GM12878 (cell line): ENCODE results near the gene TRIM62. TPM values are rescaled to one million over a fixed set of nuclear protein-coding genes. Genes with fewer than 3 reads are reported as not detected.

Source experiments
- ATAC-seq: fragments of 200-7000 bp; cut with Tn5 transposase; 3 replicates; pipeline ENCODE4 v1.9.1; 2020; ENCODE audit warnings: mild to moderate bottlenecking, moderate library complexity
- BruUV-seq: library from RNA; stranded (reverse); fragments of 400-500 nt; replicated peaks from 2 replicates; lab custom pipeline; 2021; lab: Mats Ljungman, UMichigan
- CTCF ChIA-PET: fragments of 300-600 bp; sonication (Branson Sonifier 250); formaldehyde crosslinking; extraction: SDS; loops from one replicate; lab custom pipeline; 2021; ENCODE audit warnings: inconsistent platforms; lab: Yijun Ruan, JAX
- POLR2A ChIA-PET: fragments of 350-600 bp; formaldehyde crosslinking; extraction: SDS; loops from one replicate; lab custom pipeline; 2021; ENCODE audit warnings: inconsistent platforms; lab: Charles Lee
- RAD21 ChIA-PET: fragments of 300-600 bp; sonication (Branson Sonifier 250); formaldehyde crosslinking; loops from one replicate; lab custom pipeline; 2023; ENCODE audit warnings: antibody characterized with exemption; ENCODE audit not compliant: unreplicated experiment; lab: Charles Lee
- SMC1A ChIA-PET: fragments of 300-600 bp; sonication (Branson Sonifier 250); formaldehyde crosslinking; loops from one replicate; lab custom pipeline; 2023; ENCODE audit not compliant: unreplicated experiment, uncharacterized antibody; lab: Charles Lee
- DNase-seq: peaks from one replicate; pipeline ENCODE4 v3.0.0-alpha.2; 2011; ENCODE audit warnings: low read depth, low spot score
- FAIRE-seq: peaks from 3 replicates; lab custom pipeline; 2011; peaks lifted over from hg19 to GRCh38; lab: Jason Lieb, UNC
- H2AFZ ChIP-seq: 2 replicates; pipeline ENCODE4 v1.6.0; 2011; ENCODE audit warnings: low read depth, low read length, control low read depth; ENCODE audit not compliant: control insufficient read depth
- H3K27ac ChIP-seq: 2 replicates; pipeline ENCODE4 v1.5.1; 2011; ENCODE audit warnings: control low read depth; ENCODE audit not compliant: control insufficient read depth, insufficient read depth
- H3K27me3 ChIP-seq, 2 experiments: replicated peaks in 1 of 2; 2 replicates each; pipeline versions ENCODE4 v1.6.0 to v1.6.1; 2011; ENCODE audit warnings: low read length in 1 of 2; ENCODE audit not compliant: control insufficient read depth in 2 of 2, insufficient read depth in 2 of 2
- H3K36me3 ChIP-seq, 2 experiments: 2 replicates each; pipeline ENCODE4 v1.5.1; 2011; ENCODE audit warnings: low read length in 1 of 2; ENCODE audit not compliant: control insufficient read depth in 2 of 2, insufficient read depth in 2 of 2
- H3K4me1 ChIP-seq: 2 replicates; pipeline ENCODE4 v1.6.1; 2011; ENCODE audit warnings: mild to moderate bottlenecking, low read length, moderate library complexity, mixed read lengths; ENCODE audit not compliant: control insufficient read depth, insufficient read depth
- H3K4me2 ChIP-seq: 2 replicates; pipeline ENCODE4 v1.6.0; 2011; ENCODE audit warnings: control low read depth; ENCODE audit not compliant: control insufficient read depth, insufficient read depth
- H3K4me3 ChIP-seq: fragments of 200-600 bp; sonication (generic); 2 replicates; pipeline ENCODE4 v1.5.1; 2016
- H3K79me2 ChIP-seq: 2 replicates; pipeline ENCODE4 v1.6.0; 2011; ENCODE audit warnings: low read length; ENCODE audit not compliant: control insufficient read depth, insufficient read depth
- H3K9ac ChIP-seq: 2 replicates; pipeline ENCODE4 v1.8.0; 2011; ENCODE audit warnings: low read length, control low read depth, mixed read lengths; ENCODE audit not compliant: control insufficient read depth, insufficient read depth
- H3K9me3 ChIP-seq: replicated peaks from 3 replicates; pipeline ENCODE4 v1.5.1; 2011; ENCODE audit warnings: mild to moderate bottlenecking, low read length; ENCODE audit not compliant: control insufficient read depth, insufficient read depth
- H4K20me1 ChIP-seq: 2 replicates; pipeline ENCODE4 v1.6.0; 2011; ENCODE audit not compliant: control insufficient read depth, insufficient read depth
- CBX5 ChIP-seq: sonication (generic); IDR thresholded peaks from 2 replicates; pipeline ENCODE4 v1.6.1; 2016; ENCODE audit warnings: low read depth, moderate library complexity, mild to moderate bottlenecking, inconsistent platforms
- CREM ChIP-seq: IDR thresholded peaks from 2 replicates; pipeline ENCODE4 v1.6.1; 2014; ENCODE audit warnings: antibody characterized with exemption, low read depth
- EED ChIP-seq: sonication (generic); IDR thresholded peaks from 2 replicates; pipeline ENCODE4 v1.6.1; 2016; ENCODE audit warnings: antibody characterized with exemption, low read depth
- ETV6 ChIP-seq, 2 experiments: fragments of 450-650 bp in 1 of 2; IDR thresholded peaks in 1 of 2; conservative IDR thresholded peaks in 1 of 2; 2 replicates each; pipeline ENCODE4 v1.6.1; 2014; ENCODE audit warnings: antibody characterized with exemption in 1 of 2, borderline replicate concordance in 1 of 2, low read depth in 1 of 2, mild to moderate bottlenecking in 1 of 2, moderate library complexity in 1 of 2
- MXI1 ChIP-seq: fragments of 150-350 bp; IDR thresholded peaks from 2 replicates; pipeline ENCODE4 v1.6.1; 2011; ENCODE audit warnings: low read depth, mild to moderate bottlenecking, inconsistent platforms, low read length, improper control_type of control experiment
- PAX8 ChIP-seq: fragments of 450-650 bp; IDR thresholded peaks from 2 replicates; pipeline ENCODE4 v1.6.1; 2017; ENCODE audit warnings: mild to moderate bottlenecking, moderate library complexity
- STAT1 ChIP-seq: fragments of 450-650 bp; conservative IDR thresholded peaks from 2 replicates; pipeline ENCODE4 v1.6.1; 2014; ENCODE audit warnings: antibody characterized with exemption, mild to moderate bottlenecking
- TAF1 ChIP-seq: IDR thresholded peaks from 2 replicates; pipeline ENCODE4 v1.6.1; 2011; ENCODE audit warnings: mild to moderate bottlenecking, low read depth, low read length, borderline replicate concordance
- TCF7 ChIP-seq: IDR thresholded peaks from 2 replicates; pipeline ENCODE4 v1.6.1; 2014; ENCODE audit warnings: antibody characterized with exemption, borderline replicate concordance
- ZBTB33 ChIP-seq: fragments of 450-650 bp; IDR thresholded peaks from 2 replicates; pipeline ENCODE4 v1.6.1; 2017; ENCODE audit warnings: mild to moderate bottlenecking
- WGBS: methylation state at CpG from one replicate; pipeline ENCODE4 v1.1.6; 2016; ENCODE audit warnings: low lambda C conversion rate; ENCODE audit not compliant: insufficient replicate concordance, insufficient coverage; ENCODE audit errors: missing lambda C conversion rate; 5-methylcytosine and 5-hydroxymethylcytosine counted together
- in situ Hi-C: fragments of 300-500 bp; cut with MboI; formaldehyde crosslinking; loops from 9 replicates; pipeline ENCODE4 v1.14.3; 2018; ENCODE audit warnings: mixed read lengths
- intact Hi-C: fragments of 100-400 bp; cut with micrococcal nuclease; formaldehyde crosslinking; loops from one replicate; pipeline ENCODE4 v1.14.2; 2022; ENCODE audit not compliant: unreplicated experiment
- polyA plus RNA-seq, 11 experiments: library from polyadenylated mRNA; depleted of rRNA in 4 of 11; unstranded in 6 of 11; stranded (reverse) in 5 of 11; fragments of >200 nt; fragmentation: Nextera tagmentation in 4 of 11; fragmentation: Illumina TruSeq in 1 of 11; extraction: Ambion mirVana in 4 of 11; extraction: Trizol in 1 of 11; gene quantifications; 1 replicate in 1 of 11; 2 replicates in 10 of 11; pipeline versions ENCODE4 v1.2.1 to v1.2.3, GENCODE V29; 2011 to 2016; ENCODE audit warnings: inconsistent platforms in 2 of 11, missing spikeins in 2 of 11, low read depth in 1 of 11
- total RNA-seq, 4 experiments: library from RNA; depleted of rRNA in 3 of 4; stranded (reverse); fragments of >200 nt in 3 of 4; fragmentation: Illumina TruSeq in 1 of 4; extraction: Trizol in 1 of 4; gene quantifications; 2 replicates each; pipeline versions ENCODE4 v1.2.1 to v1.2.3, GENCODE V29; 2013 to 2021
- TF ChIP-seq, protein P1 (sequence below): fragments of 450-650 bp; conservative IDR thresholded peaks from 2 replicates; pipeline ENCODE4 v1.6.1; 2017; ENCODE audit warnings: mild to moderate bottlenecking, moderate library complexity

Gene TRIM62
- total and polyA plus RNA-seq, 10 of the 15 experiments (the other 5 are each of a cell fraction or from before 2014, with no cell fraction given) = 0.52 to 4.2 (median 1.9) TPM

DNA sequence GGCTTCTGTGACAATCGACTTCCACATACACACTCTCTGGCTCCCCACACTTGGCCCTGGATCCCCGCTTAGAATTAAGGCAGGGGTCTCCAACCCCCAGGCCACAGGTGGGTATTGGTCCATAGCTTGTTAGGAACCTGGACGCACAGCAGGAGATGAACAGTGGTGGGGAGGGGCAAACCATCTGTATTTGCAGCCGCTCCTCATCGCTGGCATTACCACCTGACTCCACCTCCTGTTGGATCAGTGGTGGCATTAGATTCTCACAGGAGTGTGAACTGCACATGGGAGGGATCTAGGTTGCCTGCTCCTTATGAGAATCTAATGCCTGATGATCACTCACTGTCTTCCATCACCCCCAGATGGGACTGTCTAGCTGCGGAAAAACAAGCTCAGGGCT, 16.0 kb downstream of the TRIM62 start (continued):
- TF ChIP-seq, protein P1, sequence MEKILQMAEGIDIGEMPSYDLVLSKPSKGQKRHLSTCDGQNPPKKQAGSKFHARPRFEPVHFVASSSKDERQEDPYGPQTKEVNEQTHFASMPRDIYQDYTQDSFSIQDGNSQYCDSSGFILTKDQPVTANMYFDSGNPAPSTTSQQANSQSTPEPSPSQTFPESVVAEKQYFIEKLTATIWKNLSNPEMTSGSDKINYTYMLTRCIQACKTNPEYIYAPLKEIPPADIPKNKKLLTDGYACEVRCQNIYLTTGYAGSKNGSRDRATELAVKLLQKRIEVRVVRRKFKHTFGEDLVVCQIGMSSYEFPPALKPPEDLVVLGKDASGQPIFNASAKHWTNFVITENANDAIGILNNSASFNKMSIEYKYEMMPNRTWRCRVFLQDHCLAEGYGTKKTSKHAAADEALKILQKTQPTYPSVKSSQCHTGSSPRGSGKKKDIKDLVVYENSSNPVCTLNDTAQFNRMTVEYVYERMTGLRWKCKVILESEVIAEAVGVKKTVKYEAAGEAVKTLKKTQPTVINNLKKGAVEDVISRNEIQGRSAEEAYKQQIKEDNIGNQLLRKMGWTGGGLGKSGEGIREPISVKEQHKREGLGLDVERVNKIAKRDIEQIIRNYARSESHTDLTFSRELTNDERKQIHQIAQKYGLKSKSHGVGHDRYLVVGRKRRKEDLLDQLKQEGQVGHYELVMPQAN = no peak

DNA sequence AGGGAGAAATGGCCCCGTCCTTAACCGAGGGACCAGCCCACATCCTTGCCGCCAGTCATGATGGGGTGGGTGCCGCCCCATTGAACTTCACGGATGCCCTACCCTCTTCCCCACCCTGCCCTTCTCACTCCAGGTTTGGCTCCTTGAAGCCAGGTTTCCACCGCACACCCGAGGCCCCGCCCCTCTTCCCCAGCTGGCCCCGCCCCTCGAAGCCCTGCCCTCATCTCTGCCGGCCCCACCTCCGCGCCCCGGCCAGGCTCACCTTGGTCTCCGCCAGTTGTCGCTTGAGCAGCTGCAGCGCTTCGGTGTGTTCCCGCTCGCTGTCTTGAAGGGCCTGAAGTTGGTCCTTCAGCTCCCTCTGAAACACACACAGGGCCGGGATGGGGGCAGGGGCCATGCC, 16.6 kb downstream of the TRIM62 start:
- ChIA-PET SMC1A (no interaction called here), CTCF (no interaction called here), RAD21 (no interaction called here), POLR2A (no interaction called here)
- 94% methylated on average over 3 of the region's 21 CpGs for WGBS
- TF ChIP-seq ZBTB33 = no peak
- TF ChIP-seq ETV6 (conservative IDR thresholded peaks at IDR 0.05 in 1 of 2, IDR thresholded peaks at IDR 0.05 in 1 of 2; ENCODE audit: borderline replicate concordance in 1 of 2, low read depth in 1 of 2) = no peak
- TF ChIP-seq CREM = no peak
- no peak for TF ChIP-seq MXI1
- TF ChIP-seq CBX5 = no peak
- no peak for TF ChIP-seq TAF1
- no peak for TF ChIP-seq STAT1
- TF ChIP-seq PAX8 = no peak
- TF ChIP-seq, protein P1 = no peak
- no peak for TF ChIP-seq EED
- TF ChIP-seq TCF7 = no peak
- no TSS peak for BruUV-seq
- no peak overlapping the region for H3K4me2 ChIP-seq
- in situ Hi-C loops (no loop called here), intact Hi-C loops (no loop called here)
- DNase-seq (no peak), ATAC-seq (no peak), FAIRE-seq (no peak)
- no peaks in the 10 kb centered on the region for H4K20me1 ChIP-seq
- H3K9me3 ChIP-seq = no peaks in the 10 kb centered on the region
- no peak overlapping the region for H3K27ac ChIP-seq
- H3K36me3 ChIP-seq = no peaks in the 10 kb centered on the region
- H3K9ac ChIP-seq = no peak overlapping the region
- H3K27me3 ChIP-seq = no peaks in the 10 kb centered on the region
- H3K4me1 ChIP-seq = no peaks in the 10 kb centered on the region
- H2AFZ ChIP-seq = no peak overlapping the region
- H3K79me2 ChIP-seq = no peaks in the 10 kb centered on the region
- H3K4me3 ChIP-seq = no peak overlapping the region
